NT2/D1 (cell line): ENCODE results near the gene VSTM2L.
A peak's percentile ranks its signal among the peaks of the same experiment; 100 is the strongest.

Experiments used
- DNase-seq: peaks from one replicate; pipeline ENCODE4 v3.0.0-alpha.2; 2011; ENCODE audit warnings: low read depth, low spot score
- H3K27me3 ChIP-seq: 2 replicates; pipeline ENCODE4 v1.6.0; 2011; ENCODE audit warnings: mild to moderate bottlenecking; ENCODE audit not compliant: insufficient read length, insufficient read depth
- H3K36me3 ChIP-seq: 2 replicates; pipeline ENCODE4 v1.6.1; 2011; ENCODE audit warnings: mild to moderate bottlenecking, low read length, mixed read lengths; ENCODE audit not compliant: insufficient read depth, insufficient read length
- H3K4me1 ChIP-seq: 2 replicates; pipeline ENCODE4 v1.5.1; 2011; ENCODE audit not compliant: insufficient read depth, insufficient read length
- H3K4me3 ChIP-seq: 2 replicates; pipeline ENCODE4 v1.5.1; 2011; ENCODE audit warnings: low read depth; ENCODE audit not compliant: insufficient read length
- H3K9ac ChIP-seq: 2 replicates; pipeline ENCODE4 v1.6.0; 2011; ENCODE audit warnings: low read depth; ENCODE audit not compliant: insufficient read length
- H3K9me3 ChIP-seq: 2 replicates; pipeline ENCODE4 v1.5.1; 2011; ENCODE audit warnings: mild to moderate bottlenecking, low read length; ENCODE audit not compliant: insufficient read depth
- SUZ12 ChIP-seq: IDR thresholded peaks from 2 replicates; pipeline ENCODE4 v1.6.1; 2011; ENCODE audit not compliant: insufficient read length, insufficient read depth; ENCODE audit errors: extremely low read depth
- YY1 ChIP-seq: IDR thresholded peaks from 2 replicates; pipeline ENCODE4 v1.6.1; 2011; ENCODE audit not compliant: insufficient read length, insufficient read depth
- ZNF274 ChIP-seq: IDR thresholded peaks from 2 replicates; pipeline ENCODE4 v1.6.1; 2011; ENCODE audit warnings: mild to moderate bottlenecking, low read depth, low read length

The VSTM2L gene

GRCh38 chr20:37896932-37897548 is 5.9 kb upstream of the VSTM2L start:
- H3K9me3 ChIP-seq, result no peaks in the 10 kb centered on the region

GRCh38 chr20:37898233-37899104 is 4.5 kb upstream of the VSTM2L start:
- H3K27me3 ChIP-seq, result peaks cover 11% of the 10 kb centered on the region
- no peak for DNase-seq
- TF ChIP-seq SUZ12 (no peak), YY1 (no peak), ZNF274 (no peak)
- no peaks in the 10 kb centered on the region for H3K9me3 ChIP-seq
- H3K9ac ChIP-seq, result no peak overlapping the region
- H3K36me3 ChIP-seq, result no peaks in the 10 kb centered on the region
- no peak overlapping the region for H3K4me3 ChIP-seq
- H3K4me1 ChIP-seq, result peaks cover 7% of the 10 kb centered on the region

More at GRCh38 chr20:37896932-37897548, 5.9 kb upstream of the VSTM2L start:
- Histone ChIP-seq H3K9ac (no peak overlapping the region), H3K27me3 (peaks cover under 1% of the 10 kb centered on the region), H3K36me3 (no peaks in the 10 kb centered on the region), H3K4me1 (peaks cover 7% of the 10 kb centered on the region), H3K4me3 (no peak overlapping the region)
- TF ChIP-seq SUZ12 (no peak), YY1 (no peak), ZNF274 (no peak)
- no peak for DNase-seq

- Histone ChIP-seq H3K9ac (no peak overlapping the region), H3K4me1 (peaks cover 12% of the 10 kb centered on the region), H3K9me3 (no peaks in the 10 kb centered on the region), H3K36me3 (no peaks in the 10 kb centered on the region), H3K27me3 (peaks cover 12% of the 10 kb centered on the region), H3K4me3 (no peak overlapping the region)
- DNase-seq, result no peak
- TF ChIP-seq YY1 (no peak), SUZ12 (no peak), ZNF274 (no peak)
These were observed 3.6 kb upstream of the VSTM2L start for GRCh38 chr20:37899105-37900045.

- TF ChIP-seq YY1 (no peak), ZNF274 (no peak), SUZ12 (no peak)
- H3K4me3 ChIP-seq, result no peak overlapping the region
- H3K36me3 ChIP-seq, result no peaks in the 10 kb centered on the region
- peaks cover 12% of the 10 kb centered on the region for H3K27me3 ChIP-seq
- no peak for DNase-seq
- H3K9me3 ChIP-seq, result no peaks in the 10 kb centered on the region
- H3K4me1 ChIP-seq, result peaks cover 21% of the 10 kb centered on the region
- H3K9ac ChIP-seq, result no peak overlapping the region
These were observed 1.7 kb upstream of the VSTM2L start for GRCh38 chr20:37901240-37901639.

GRCh38 chr20:37901654-37902503 is 1.0 kb upstream of the VSTM2L start:
- Histone ChIP-seq H3K36me3 (no peaks in the 10 kb centered on the region), H3K9me3 (no peaks in the 10 kb centered on the region), H3K27me3 (peaks cover 12% of the 10 kb centered on the region), H3K4me3 (no peak overlapping the region), H3K9ac (no peak overlapping the region), H3K4me1 (peaks cover 26% of the 10 kb centered on the region)
- DNase-seq, result no peak
- TF ChIP-seq YY1 (no peak), ZNF274 (no peak), SUZ12 (no peak)

- Histone ChIP-seq H3K27me3 (peaks cover 12% of the 10 kb centered on the region), H3K4me1 (peaks cover 24% of the 10 kb centered on the region), H3K9ac (peak overlapping the region; percentile 68), H3K4me3 (peak overlapping the region; percentile 39), H3K36me3 (no peaks in the 10 kb centered on the region), H3K9me3 (no peaks in the 10 kb centered on the region)
- no peak for DNase-seq
- no peak for TF ChIP-seq ZNF274
- TF ChIP-seq SUZ12, result no peak
- TF ChIP-seq YY1, result no peak
These were observed 535 bp downstream of the VSTM2L start for GRCh38 chr20:37903317-37904007.
